Brain pericyte (primary cell): ENCODE results near the gene AHCTF1.
"Not testable (repeated sequence)": the region's sequence is repeated elsewhere in the genome, so short reads cannot be mapped to it uniquely, and the experiment has no call there.

Experiments
- DNase-seq: peaks from one replicate; pipeline ENCODE4 v3.0.0-alpha.2; 2012; ENCODE audit warnings: low read depth, low spot score

Gene AHCTF1

GRCh38 chr1:246923482-246923881 lies 8.3 kb downstream of the AHCTF1 start:
- no peak for DNase-seq

DNA sequence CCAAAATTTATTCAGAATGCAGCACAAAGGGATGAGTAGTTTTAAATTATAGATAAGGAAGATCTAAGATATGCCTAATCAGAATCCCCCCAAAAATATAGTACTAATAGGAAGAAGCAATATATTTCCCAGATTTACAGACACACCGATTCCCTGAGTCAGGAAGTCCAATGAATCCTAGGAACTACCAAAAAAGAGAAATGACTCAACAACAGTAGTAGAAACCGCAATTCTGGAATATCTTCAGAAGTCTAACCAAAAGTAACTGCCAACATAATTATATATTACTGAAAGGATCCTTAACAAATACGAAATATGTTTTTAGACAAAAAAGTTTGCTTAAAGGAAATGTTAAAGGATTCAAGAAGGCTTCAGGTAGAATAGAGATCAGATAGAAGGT lies 10.3 kb downstream of the AHCTF1 start:
- no peak for DNase-seq

GRCh38 chr1:246919902-246920301 lies 11.8 kb downstream of the AHCTF1 start:
- no peak for DNase-seq

- DNase-seq, result not testable (repeated sequence)
Measured at GRCh38 chr1:246916026-246916923, 15.5 kb downstream of the AHCTF1 start.

DNA sequence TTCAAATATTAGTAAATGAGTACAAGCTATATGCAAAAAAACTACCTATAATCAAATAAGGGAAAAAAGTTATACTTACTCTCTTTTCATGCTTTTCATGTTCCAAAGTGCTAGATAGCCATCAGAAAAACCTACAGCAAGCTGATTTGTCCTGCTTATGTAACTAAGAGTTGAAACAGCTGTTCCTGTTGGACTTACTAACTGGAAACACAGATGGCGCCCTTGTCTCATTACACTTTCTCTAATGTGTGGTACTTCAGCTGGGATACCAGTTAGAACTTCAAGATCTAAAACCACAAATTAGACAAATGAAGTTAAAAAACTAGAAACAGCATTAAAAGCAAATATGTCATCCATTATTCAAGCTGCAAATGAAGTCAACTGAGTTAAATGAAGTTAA lies 24.3 kb downstream of the AHCTF1 start:
- no peak for DNase-seq

DNA sequence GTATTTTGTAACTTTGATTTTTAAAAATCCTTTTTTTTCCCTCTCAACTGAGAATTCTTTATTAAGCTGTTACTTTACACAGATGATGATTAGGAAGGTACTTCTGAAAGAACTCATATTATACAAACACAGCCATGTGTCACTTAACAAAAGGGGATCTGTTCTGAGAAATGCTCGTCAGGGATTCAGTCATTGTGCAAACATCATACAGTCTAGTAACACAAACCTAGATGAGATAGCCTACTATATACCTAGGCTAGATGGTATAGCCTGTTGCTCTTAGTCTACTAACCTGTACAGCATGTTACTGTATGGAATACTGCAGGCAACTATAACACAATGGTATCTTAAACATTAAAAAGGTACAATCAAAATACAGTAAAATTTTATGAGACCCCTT lies 24.9 kb downstream of the AHCTF1 start:
- no peak for DNase-seq

DNA sequence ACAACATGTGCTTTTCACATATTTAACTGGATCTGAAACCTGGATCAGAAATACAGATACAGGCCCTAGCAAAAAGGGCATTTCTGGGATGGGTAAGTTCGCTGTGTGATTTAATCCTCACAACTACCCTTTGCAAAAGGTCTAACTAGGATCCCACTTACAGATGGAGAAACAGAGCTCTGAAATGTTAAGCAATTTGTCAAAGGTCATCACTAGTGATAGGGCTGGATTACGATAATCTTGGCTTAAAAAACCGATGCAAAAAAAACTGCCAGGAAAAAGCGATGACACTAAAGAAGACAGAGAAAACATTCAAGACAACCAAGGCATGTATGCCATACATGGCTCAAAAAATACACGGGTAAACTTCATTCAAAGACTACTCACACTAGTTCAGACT lies 29.9 kb downstream of the AHCTF1 start:
- DNase-seq, result no peak

GRCh38 chr1:246897302-246897701 lies 34.4 kb downstream of the AHCTF1 start:
- DNase-seq, result no peak

- DNase-seq, result no peak
Measured at GRCh38 chr1:246893191-246893939, 38.4 kb downstream of the AHCTF1 start.

- no peak for DNase-seq
Measured at GRCh38 chr1:246891105-246891504, 40.6 kb downstream of the AHCTF1 start.

DNA sequence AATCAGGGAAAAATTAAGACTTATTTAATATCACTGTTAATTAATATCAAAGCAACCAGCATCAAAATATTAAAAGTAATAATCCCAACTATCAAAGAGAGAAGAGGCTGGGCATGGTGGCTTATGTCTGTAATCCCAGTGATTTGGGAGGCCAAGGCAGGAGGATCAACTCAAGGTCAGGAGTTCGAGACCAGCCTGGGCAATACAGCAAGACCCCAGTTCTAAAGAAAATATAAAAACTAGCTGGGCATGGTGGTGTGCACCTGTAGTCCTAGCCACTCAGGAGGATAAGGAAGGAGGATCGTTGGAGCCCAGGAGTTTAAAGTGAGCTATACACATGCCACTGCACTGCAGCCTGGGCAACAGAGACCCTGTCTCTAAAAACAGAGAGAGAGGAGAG lies 43.2 kb downstream of the AHCTF1 start:
- DNase-seq, result no peak

DNA sequence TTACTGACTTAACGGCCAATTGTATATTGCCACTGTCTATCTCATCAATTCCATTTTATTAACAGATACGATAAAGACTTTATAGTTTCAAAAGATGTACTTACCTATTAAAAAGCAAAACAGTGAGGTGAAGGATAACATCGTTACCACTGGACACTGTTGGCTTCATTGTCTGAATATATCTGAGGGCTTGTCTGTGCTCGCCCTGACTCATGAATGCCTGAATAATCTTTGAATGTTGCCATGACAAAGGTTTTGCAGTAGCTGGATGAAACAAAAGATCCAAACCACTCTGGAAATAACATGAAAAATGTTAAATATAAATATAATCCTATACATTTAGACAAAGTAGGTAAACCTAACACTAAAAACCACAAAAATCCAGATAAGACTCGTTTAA lies 46.4 kb downstream of the AHCTF1 start:
- not testable (repeated sequence) for DNase-seq

- DNase-seq, result no peak
Measured at GRCh38 chr1:246878551-246878950, 53.2 kb downstream of the AHCTF1 start.

GRCh38 chr1:246876431-246876830 lies 55.3 kb downstream of the AHCTF1 start:
- no peak for DNase-seq

DNA sequence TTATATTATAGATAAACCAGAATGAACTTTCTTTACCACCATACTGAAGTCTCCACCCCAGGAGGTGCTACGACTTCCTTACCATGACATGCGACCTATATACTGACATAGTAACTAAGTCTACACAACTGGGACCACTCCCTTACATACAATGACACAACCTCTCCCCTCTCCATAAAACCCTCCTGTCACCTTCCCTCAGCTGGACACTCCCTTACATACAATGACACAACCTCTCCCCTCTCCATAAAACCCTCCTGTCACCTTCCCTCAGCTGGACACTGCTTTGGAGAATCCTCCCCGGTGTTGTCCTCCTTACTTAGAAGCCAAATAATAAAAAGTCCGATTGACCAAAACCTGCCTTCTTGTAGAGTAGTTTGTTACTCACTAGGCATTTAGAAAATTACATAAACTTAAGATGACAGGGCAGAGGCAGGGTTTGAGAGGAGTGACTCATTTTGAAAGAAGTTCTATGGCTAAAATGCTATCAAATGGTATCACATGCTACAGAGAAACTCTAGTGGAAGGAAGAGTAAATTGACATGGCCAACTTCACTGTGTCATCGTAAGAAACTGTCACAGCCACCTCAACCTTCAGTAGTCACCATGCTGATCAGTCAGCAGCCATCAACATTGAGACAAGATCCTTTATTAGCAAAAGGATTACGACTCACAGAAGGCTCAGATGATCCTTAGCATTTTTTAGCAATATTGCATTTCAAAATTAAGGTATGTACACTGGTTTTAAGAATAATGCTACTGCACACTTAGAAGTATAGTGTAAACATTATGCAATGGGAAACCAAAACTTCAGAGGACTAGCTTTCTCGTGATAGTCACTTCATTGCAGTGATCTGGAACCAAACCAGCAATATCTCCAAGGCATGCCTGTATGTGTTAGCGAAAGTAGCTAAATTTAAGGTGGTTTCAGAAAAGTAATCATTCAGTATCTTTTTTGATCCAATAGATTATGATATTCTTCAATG lies 56.4 kb downstream of the AHCTF1 start:
- no peak for DNase-seq

GRCh38 chr1:246865921-246866320 lies 65.8 kb downstream of the AHCTF1 start:
- no peak for DNase-seq

GRCh38 chr1:246863791-246864190 lies 68.0 kb downstream of the AHCTF1 start:
- not testable (repeated sequence) for DNase-seq

GRCh38 chr1:246860401-246860800 lies 71.3 kb downstream of the AHCTF1 start:
- no peak for DNase-seq

- no peak for DNase-seq
Measured at GRCh38 chr1:246856371-246856770, 75.4 kb downstream of the AHCTF1 start.

- not testable (repeated sequence) for DNase-seq
Measured at GRCh38 chr1:246850640-246851039, 81.1 kb downstream of the AHCTF1 start.

- no peak for DNase-seq
Measured at GRCh38 chr1:246843876-246844275, 87.9 kb downstream of the AHCTF1 start.

DNA sequence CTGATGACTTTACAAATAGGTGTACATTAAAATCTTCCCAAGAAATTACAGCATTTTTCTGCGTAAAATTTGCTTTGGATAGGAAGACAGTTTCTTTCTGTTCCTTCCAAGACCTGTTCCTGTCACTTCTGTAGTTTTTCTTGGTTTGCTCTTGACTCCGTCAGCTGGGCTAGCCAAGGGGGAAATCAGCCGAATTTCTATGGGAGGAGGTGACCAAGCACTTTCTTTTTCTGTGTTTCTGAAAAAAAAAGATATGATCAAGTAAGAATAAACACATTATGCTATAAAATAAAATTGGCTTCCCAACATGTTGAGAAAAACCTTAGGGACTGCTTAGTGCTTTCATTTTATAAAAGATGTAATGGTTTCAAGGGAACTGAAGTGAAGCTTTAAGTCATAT lies 91.0 kb downstream of the AHCTF1 start:
- not testable (repeated sequence) for DNase-seq
